Embryonic facial prominence (tissue), 1 donor: Measurements from ENCODE around the gene ABTB1.

Experiments used
- DNase-seq: peaks from one replicate; pipeline ENCODE4 v3.0.0-alpha.2; 2016; ENCODE audit errors: extremely low spot score

ABTB1 gene

DNA sequence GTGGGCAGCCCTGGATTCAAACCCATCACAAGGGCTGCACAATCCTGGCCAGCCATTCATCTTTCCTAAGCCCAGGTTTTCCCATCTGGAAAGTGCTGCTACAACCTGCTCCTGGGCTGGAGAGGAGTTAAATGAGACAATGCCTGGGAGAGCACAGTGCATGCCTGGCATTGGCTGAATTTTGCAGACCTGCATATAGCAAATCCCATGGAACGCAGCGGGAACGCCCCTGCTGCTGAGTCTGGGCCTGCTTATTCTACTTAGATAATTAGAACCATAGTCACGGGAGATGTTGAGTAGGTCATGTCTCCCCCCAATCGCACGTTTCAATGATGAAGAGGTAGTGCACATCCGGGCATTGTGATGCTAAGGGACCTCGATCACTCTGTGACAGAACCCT, 46.6 kb downstream of the ABTB1 start:
- no peak for DNase-seq

DNA sequence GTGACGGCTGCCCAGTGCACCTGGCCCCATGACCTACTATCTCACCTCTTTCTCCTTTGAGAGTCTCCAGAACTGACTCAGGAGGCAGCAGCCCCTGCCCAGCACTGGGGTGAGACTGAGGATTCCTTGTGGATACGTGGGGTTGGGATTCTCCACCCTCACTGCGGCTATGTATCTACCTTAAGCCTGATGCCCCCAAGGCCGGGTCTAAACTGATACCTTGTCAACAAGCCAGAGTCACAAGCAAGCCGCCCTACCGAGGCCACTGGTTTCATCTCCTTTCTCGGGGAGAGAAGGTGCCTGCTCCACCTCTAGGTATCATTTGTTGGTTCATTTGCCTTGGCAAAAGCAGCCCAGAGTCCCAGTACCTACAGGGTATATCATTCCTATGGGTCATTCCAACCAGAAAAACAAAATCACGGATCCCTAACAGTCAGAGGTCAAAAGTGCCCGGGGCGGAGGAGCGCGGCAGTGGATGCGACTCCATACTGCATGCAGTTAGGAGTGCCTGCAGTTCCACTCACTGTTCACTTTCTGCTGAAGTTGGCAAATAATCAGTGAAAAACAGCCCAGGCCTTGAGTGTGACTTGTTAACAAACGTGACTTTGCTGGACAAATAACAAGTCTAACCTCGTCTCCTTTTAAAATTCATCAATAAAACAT, 47.5 kb downstream of the ABTB1 start:
- DNase-seq, result no peak

DNA sequence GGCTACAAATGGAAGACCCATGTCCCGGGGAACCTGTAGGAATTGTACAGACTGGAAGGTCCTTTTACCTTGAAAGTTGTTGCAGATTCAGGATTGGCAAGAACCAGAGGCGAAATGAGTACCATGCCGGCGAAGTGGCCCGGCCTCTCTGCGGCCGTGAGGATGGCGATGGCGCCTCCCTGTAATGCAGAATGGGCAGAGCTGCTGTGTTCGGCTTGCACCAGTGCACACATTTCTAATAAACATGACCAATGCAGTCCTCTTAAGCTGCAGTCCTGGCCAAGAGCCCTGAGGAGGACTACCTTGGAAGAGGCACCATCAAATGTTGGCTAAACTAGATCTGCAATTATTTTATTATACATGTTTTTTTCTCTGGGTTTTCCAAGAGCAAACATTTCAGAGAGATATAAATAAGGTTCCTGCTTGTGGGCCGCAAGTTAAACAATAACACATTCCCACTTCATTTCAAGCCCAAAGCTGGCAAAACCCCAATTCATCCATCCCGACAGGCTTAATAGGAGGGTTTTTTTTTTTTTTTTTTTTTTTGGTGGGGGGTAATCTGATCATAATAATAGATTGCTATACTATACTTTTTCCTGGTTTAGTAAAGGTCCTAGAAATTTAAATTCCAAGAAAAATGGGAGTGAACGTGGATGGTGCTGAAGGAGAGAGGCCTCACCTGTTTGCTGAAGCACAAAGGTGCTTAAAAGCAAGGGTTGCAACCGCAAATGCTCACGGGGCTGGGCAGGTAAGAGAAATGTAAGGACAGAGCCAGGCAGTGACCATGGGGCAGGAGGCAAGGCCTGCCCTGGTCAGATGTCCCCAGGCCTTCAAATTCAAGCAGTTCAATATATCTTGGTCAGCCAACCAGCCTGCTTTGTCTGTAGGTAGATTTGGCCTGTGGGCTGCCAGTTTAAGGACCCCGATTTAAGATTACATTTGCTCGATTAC, 48.5 kb downstream of the ABTB1 start:
- DNase-seq, result no peak

DNA sequence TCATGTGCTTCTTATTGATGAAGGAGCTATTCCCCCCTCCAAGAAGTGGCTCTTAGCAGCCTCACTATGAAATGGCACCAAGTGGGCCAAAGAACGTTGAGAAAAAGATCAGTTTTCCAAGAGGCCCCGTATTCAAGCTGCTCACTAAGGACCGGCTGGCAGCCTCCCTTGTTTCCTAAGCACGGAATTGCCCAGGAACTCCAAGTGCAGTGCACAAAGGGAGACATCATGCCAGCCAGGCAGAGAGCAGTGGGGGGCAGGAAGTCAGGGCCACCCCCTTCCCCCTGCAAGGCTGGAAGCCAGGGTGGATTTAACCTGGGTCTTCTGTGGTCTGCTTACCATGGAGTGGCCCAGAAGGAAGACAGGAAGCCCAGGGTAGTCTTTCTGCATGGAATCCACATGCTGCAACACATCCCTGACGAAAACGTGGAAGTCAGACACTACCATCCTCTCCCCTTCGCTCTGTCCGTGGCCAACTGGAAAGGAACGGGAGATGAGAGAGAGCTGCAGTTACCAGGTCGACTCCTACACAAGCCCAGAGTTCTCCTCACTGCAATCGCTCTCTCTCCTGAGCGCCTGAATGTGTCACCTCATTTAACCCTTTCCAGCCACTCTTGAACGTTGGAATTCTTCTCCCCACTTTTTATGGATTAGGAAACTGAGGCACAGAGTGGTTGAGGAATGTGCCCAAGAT, 49.5 kb downstream of the ABTB1 start:
- DNase-seq, result no peak

DNA sequence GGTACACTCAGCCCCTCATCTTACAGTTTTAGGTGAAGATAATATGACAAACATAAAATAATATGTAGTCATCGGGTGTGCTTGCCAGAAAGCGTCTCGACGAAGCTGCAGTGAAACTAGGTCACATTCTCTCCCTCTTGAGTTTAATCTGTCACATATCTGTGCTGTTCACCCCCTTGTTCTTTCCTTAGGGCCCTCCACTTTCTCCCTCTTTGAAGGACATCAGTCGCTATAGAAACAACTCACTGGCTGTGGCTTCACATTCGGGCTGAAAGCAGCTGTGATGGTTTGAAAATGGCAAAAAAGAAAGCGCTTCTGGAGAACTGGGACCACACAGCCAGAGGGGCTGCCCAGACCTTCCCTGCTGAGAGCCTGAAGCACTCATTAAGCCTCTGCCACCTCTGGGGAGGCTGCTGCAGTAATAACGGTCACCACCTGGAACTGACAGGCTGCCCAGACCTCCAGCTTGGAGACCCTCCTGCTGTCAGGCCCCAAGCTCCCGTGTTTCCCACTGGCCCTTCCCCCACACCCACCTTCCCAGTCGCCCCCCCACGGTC, 50.3 kb downstream of the ABTB1 start:
- DNase-seq, result no peak

DNA sequence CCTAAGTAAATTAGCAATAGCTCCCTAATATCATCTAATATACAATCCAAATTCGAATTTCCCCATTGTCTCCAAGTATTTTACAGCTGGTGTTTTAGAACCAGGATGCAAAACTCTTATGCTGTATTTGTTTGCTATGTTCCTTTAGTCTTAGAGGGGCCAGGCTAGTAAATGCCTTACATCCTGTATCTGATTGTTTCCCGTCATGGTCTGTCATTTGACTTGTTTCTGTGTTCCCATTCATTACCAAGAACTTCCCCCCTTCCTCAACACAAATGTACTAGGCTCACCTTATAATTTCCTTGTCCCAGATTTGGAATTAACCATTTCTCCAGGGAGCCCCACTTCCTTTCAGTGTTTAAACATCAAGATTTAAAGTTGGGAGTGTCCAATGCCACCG, 54.1 kb downstream of the ABTB1 start:
- no peak for DNase-seq

DNA sequence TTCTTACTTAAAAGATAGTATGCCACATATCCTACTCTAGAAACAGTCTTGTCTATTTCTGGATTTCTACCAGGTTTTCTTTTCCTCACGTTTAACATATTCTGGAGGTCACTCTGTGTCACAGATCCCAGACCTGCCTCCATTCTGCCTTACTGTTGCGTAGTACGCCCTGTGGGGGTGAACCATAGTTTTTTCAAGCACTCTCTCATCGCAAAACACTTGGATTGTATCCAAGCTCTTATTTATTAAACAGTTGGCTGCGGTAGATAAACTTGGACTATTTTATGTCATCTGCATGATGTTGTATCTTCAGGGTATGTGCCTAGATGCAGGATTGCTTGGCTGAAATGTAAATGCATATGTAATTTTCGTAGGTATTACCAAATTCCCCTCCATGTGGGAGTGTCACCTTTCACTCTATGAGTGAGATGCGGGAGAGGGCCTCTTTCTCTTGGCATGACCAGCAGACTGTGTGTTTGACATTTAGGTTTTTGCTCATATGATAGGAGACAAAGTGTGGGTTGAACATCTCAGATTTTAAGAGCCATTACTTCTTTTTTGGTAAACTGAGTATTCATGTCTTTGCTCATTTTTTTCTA, 55.8 kb downstream of the ABTB1 start:
- no peak for DNase-seq

DNA sequence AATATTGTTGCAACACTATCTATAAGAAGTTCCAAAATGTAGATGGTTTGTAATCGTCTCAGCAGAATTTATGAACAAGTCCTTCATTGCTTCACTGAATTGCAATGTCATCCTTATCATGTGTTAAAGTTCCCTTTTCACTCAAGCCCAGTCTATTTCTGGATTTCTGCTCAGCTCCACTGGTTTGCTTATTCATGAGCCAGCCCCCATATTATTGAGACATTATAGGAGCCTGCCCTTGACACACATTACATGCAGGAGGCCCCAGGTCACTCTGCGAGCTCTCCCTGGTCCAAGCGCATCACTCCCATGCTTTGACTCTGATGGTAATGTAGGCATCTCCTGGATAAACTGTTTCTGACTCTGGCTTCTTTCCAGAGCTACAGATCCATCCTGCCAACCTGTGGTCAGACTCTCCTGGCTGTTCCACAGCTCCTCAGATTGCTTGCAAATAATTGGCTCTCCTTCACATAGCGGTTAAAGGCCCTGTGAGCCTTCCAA, 56.9 kb downstream of the ABTB1 start:
- DNase-seq, result no peak

DNA sequence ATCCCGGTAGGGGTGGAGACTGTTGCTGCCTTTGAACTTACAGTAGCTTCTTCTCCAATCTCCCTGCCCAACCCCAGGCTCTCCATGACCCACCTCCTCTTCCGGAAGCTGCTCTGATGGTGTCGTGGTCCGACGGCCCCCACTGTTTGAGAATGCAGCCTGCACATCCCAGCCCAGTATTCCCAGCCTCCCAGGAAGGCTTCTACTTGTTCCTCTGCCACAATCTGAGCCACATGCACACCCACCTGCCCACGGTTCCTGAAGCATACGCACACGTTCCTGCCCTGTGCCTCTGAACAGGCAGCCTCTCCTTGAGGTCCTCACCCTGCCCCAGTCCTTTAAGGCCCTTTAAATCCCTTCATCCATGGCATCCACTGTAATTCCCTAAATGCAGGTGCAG, 57.4 kb downstream of the ABTB1 start:
- DNase-seq, result no peak
